HG03060 (cell line): ENCODE data around the gene SORCS2.

Source experiments
- ATAC-seq: cut with Tn5 transposase; IDR thresholded peaks from one replicate; pipeline ENCODE4 v1.9.1; 2021; ENCODE audit warnings: low read depth, moderate number of reproducible peaks; ENCODE audit not compliant: unreplicated experiment

SORCS2 gene

GRCh38 chr4:7660176-7661039 lies 468.1 kb downstream of the SORCS2 start:
- ATAC-seq = no peak

- no peak for ATAC-seq
Measured at GRCh38 chr4:7661066-7661748, 468.9 kb downstream of the SORCS2 start.

GRCh38 chr4:7661846-7662506 lies 469.6 kb downstream of the SORCS2 start:
- no peak for ATAC-seq

- no peak for ATAC-seq
Measured at GRCh38 chr4:7662507-7662846, 470.1 kb downstream of the SORCS2 start.

GRCh38 chr4:7663075-7663541 lies 470.8 kb downstream of the SORCS2 start:
- no peak for ATAC-seq

GRCh38 chr4:7664106-7664505 lies 471.8 kb downstream of the SORCS2 start:
- ATAC-seq = no peak

GRCh38 chr4:7665321-7665720 lies 473.0 kb downstream of the SORCS2 start:
- no peak for ATAC-seq

GRCh38 chr4:7666011-7666410 lies 473.7 kb downstream of the SORCS2 start:
- ATAC-seq = no peak

GRCh38 chr4:7666744-7667143 lies 474.4 kb downstream of the SORCS2 start:
- no peak for ATAC-seq

GRCh38 chr4:7668271-7668670 lies 475.9 kb downstream of the SORCS2 start:
- no peak for ATAC-seq

GRCh38 chr4:7668826-7669225 lies 476.5 kb downstream of the SORCS2 start:
- no peak for ATAC-seq

- no peak for ATAC-seq
Measured at GRCh38 chr4:7672601-7673000, 480.3 kb downstream of the SORCS2 start.

GRCh38 chr4:7673121-7673520 lies 480.8 kb downstream of the SORCS2 start:
- ATAC-seq = no peak

GRCh38 chr4:7674706-7675105 lies 482.4 kb downstream of the SORCS2 start:
- no peak for ATAC-seq

GRCh38 chr4:7675136-7675535 lies 482.8 kb downstream of the SORCS2 start:
- no peak for ATAC-seq

- no peak for ATAC-seq
Measured at GRCh38 chr4:7675612-7676320, 483.4 kb downstream of the SORCS2 start.

- ATAC-seq = no peak
Measured at GRCh38 chr4:7676398-7676922, 484.1 kb downstream of the SORCS2 start.

- ATAC-seq = no peak
Measured at GRCh38 chr4:7677086-7677485, 484.7 kb downstream of the SORCS2 start.

- ATAC-seq = no peak
Measured at GRCh38 chr4:7677799-7678301, 485.5 kb downstream of the SORCS2 start.

GRCh38 chr4:7678318-7678852 lies 486.0 kb downstream of the SORCS2 start:
- ATAC-seq = no peak
